HUES6 (cell line): ENCODE measurements around the gene TAF1L.
"Not testable (repeated sequence)": the region's sequence is repeated elsewhere in the genome, so short reads cannot be mapped to it uniquely, and the experiment has no call there.

Source experiments
- H3K27ac ChIP-seq: 2 replicates; pipeline ENCODE4 v1.7.0; 2013; ENCODE audit warnings: low read depth, mild to moderate bottlenecking, low read length, inconsistent platforms
- H3K27me3 ChIP-seq: 2 replicates; pipeline ENCODE4 v1.6.1; 2013; ENCODE audit warnings: low read length; ENCODE audit not compliant: control insufficient read depth, insufficient read depth
- H3K36me3 ChIP-seq: 2 replicates; pipeline ENCODE4 v1.6.1; 2013; ENCODE audit warnings: low read length; ENCODE audit not compliant: control insufficient read depth, insufficient read depth
- H3K4me1 ChIP-seq: 2 replicates; pipeline ENCODE4 v1.6.1; 2013; ENCODE audit warnings: low read length; ENCODE audit not compliant: control insufficient read depth, insufficient read depth
- H3K4me3 ChIP-seq: 2 replicates; pipeline ENCODE4 v1.5.1; 2013; ENCODE audit warnings: low read depth, low read length
- H3K9ac ChIP-seq: one replicate; pipeline ENCODE4 v1.6.1; 2013; ENCODE audit warnings: mild to moderate bottlenecking, low read length
- H3K9me3 ChIP-seq: 2 replicates; pipeline ENCODE4 v1.6.1; 2013; ENCODE audit warnings: low read depth, low read length; ENCODE audit not compliant: control insufficient read depth, insufficient read depth

The TAF1L gene, protein sequence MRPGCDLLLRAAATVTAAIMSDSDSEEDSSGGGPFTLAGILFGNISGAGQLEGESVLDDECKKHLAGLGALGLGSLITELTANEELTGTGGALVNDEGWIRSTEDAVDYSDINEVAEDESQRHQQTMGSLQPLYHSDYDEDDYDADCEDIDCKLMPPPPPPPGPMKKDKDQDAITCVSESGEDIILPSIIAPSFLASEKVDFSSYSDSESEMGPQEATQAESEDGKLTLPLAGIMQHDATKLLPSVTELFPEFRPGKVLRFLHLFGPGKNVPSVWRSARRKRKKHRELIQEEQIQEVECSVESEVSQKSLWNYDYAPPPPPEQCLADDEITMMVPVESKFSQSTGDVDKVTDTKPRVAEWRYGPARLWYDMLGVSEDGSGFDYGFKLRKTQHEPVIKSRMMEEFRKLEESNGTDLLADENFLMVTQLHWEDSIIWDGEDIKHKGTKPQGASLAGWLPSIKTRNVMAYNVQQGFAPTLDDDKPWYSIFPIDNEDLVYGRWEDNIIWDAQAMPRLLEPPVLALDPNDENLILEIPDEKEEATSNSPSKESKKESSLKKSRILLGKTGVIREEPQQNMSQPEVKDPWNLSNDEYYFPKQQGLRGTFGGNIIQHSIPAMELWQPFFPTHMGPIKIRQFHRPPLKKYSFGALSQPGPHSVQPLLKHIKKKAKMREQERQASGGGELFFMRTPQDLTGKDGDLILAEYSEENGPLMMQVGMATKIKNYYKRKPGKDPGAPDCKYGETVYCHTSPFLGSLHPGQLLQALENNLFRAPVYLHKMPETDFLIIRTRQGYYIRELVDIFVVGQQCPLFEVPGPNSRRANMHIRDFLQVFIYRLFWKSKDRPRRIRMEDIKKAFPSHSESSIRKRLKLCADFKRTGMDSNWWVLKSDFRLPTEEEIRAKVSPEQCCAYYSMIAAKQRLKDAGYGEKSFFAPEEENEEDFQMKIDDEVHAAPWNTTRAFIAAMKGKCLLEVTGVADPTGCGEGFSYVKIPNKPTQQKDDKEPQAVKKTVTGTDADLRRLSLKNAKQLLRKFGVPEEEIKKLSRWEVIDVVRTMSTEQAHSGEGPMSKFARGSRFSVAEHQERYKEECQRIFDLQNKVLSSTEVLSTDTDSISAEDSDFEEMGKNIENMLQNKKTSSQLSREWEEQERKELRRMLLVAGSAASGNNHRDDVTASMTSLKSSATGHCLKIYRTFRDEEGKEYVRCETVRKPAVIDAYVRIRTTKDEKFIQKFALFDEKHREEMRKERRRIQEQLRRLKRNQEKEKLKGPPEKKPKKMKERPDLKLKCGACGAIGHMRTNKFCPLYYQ (N-terminal part only)

DNA sequence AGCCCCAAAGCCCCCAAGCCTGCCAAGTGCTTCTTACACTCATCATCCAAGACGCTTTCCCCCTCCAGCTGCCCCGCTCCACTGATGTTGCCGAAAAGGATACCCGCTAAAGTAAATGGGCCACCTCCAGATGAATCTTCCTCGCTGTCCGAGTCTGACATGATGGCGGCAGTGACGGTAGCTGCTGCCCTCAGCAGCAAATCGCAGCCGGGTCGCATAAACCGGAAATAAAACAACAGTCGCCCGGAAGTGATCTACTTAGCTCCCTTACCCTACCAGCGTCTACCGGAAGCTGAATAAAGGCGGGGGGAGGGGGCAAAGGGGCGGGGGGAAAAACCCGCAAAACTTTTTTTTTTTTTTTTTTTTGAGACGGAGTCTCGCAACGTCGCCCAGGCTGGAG, at the start of gene TAF1L:
Gene TAF1L (minus strand): TSS at position 308 of the 400 bp plus-strand sequence. CDS start 90 bp downstream, at position 218.
- no peak within 1 kb of the TSS for H3K4me3 ChIP-seq
- H3K27ac ChIP-seq, result no peak within 1 kb of the TSS
- peaks cover 5% of the 10 kb centered on the region; the same call in 1 of the 2 replicates for H3K27me3 ChIP-seq
- H3K36me3 ChIP-seq, result no peaks in the 10 kb centered on the region
- no peak within 1 kb of the TSS for H3K9ac ChIP-seq
- H3K4me1 ChIP-seq, result no peaks in the 10 kb centered on the region
- peaks cover 2% of the 10 kb centered on the region; the same call in 1 of the 2 replicates for H3K9me3 ChIP-seq

DNA sequence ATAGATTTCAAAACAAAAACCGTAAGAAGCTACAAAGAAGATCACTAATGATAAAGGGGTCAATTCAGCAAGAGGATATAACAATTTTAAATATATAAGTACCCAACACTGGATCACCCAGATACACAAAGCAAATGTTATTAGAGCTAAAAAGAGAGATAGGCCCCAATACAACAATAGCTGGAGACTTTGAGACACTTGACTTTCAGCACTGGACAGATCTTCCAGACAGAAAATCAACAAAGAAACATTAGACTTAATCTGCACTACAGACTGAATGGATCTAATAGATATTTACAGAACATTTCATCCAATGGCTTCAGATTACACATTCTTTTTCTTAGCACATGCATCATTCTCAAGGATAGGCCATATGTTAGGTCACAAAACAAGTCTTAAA, 46.3 kb upstream of the TAF1L start:
- Histone ChIP-seq H3K27me3 (no peaks in the 10 kb centered on the region), H3K27ac (no peak overlapping the region), H3K36me3 (no peaks in the 10 kb centered on the region), H3K4me3 (no peak overlapping the region), H3K9me3 (peaks cover 16% of the 10 kb centered on the region), H3K9ac (no peak overlapping the region), H3K4me1 (no peaks in the 10 kb centered on the region)

DNA sequence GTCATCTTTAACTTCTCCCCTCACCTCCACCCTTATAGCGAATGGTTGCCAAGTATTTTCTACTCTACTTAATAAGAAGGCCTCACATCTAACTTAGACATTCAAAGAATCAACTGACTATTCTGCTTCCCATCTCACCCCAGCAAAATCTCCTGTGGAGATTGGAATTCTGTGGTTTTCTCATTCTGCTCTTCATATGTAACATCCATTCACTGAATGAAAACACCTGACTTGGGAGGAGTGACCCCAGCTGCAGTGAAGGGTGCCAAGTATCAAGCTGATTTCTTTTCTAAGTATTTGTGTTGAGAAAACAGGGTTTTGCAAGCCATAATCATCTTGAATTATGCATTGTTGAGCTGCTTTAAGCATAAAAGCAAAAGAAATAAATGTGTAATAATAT, 42.5 kb upstream of the TAF1L start:
- Histone ChIP-seq H3K9me3 (0 out of 2 replicates have a peak, but pooled peaks cover 3% of the 10 kb centered on the region), H3K4me1 (no peaks in the 10 kb centered on the region), H3K4me3 (no peak overlapping the region), H3K27me3 (no peaks in the 10 kb centered on the region), H3K27ac (no peak overlapping the region), H3K36me3 (no peaks in the 10 kb centered on the region), H3K9ac (no peak overlapping the region)

DNA sequence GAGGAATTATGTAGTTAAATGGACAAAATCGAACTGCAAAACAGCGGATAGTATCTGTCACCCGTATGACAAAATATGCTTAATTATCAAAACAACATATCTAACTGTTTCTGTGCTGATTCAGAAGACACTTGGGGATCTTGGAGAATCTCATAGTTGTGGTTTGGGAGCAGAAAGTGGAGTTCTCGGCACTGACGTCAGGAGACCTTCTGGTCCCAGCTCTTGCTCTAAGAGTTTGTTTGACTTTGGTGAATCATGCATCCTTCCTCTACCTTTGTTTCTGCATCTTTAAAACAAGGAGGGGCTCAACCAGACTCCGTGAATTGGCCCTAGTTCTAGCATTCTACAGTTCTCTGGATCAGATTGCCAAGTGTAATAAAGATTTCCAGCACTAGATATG, 37.0 kb upstream of the TAF1L start:
- no peak overlapping the region for H3K9ac ChIP-seq
- no peaks in the 10 kb centered on the region for H3K4me1 ChIP-seq
- no peak overlapping the region for H3K27ac ChIP-seq
- no peaks in the 10 kb centered on the region for H3K27me3 ChIP-seq
- no peaks in the 10 kb centered on the region for H3K36me3 ChIP-seq
- no peaks in the 10 kb centered on the region for H3K9me3 ChIP-seq
- H3K4me3 ChIP-seq, result no peak overlapping the region

DNA sequence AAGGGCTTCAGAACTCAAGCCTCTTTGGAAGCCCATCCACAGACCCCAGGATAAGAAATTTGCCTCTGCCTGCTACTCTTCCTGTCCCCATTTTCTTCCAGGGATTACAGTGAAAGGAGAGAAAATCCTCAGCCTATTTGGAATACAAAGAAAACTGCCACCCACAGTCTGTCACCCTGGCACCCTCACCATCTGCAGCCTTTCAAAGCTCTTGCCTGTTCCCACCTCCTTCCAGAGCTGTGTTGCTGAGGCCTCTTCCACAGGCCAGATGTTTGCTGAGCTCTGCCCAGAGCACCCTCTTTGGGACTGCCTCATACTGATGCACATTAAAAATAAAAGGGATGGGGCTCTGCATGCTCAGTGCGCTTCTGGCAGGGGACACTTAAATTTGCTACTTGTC, 35.9 kb upstream of the TAF1L start:
- Histone ChIP-seq H3K9ac (no peak overlapping the region), H3K36me3 (no peaks in the 10 kb centered on the region), H3K4me3 (no peak overlapping the region), H3K27me3 (no peaks in the 10 kb centered on the region), H3K4me1 (no peaks in the 10 kb centered on the region), H3K27ac (no peak overlapping the region), H3K9me3 (no peaks in the 10 kb centered on the region)

DNA sequence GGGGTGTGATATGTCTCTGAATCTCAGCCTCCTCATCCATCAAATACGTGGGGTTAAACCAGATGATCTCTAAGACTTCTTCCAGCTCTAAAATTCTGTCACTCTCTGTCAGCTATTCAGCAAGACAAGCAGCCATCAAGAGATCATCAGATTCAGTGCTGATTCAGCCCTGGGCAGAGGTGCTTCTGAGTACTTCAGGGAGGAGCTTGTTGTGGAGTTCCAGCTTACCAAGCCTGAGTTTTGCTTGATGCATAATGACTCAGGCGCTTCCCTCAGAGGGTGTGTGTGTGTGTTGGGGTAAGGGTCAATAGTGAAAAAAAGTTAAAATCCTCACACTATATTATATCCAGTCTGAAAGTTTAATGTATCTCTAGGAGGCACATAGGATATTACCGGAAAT, 29.6 kb upstream of the TAF1L start:
- H3K27me3 ChIP-seq, result no peaks in the 10 kb centered on the region
- no peaks in the 10 kb centered on the region for H3K4me1 ChIP-seq
- peaks cover 6% of the 10 kb centered on the region for H3K9me3 ChIP-seq
- no peak overlapping the region for H3K9ac ChIP-seq
- H3K27ac ChIP-seq, result no peak overlapping the region
- no peak overlapping the region for H3K4me3 ChIP-seq
- H3K36me3 ChIP-seq, result no peaks in the 10 kb centered on the region

DNA sequence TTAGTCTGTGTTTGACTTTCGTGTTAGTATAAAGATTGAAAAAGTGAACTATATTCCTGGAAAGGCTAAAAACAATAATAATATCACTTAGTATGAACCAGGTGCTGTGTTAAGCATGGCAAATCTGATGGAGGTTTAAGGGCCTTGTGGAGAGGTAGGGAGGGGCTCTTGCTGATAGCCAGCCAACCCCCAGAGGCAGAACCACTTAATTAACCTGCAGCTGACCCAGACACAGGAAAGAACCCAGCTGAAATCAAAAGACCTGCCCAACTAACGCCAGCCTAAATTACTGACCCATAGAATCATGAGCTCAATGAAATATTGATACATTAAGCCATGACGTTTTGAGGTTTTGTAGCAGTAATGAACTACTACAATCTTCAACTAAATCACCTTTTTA, 28.3 kb upstream of the TAF1L start:
- H3K4me1 ChIP-seq, result no peaks in the 10 kb centered on the region
- H3K27me3 ChIP-seq, result no peaks in the 10 kb centered on the region
- peaks cover 8% of the 10 kb centered on the region for H3K9me3 ChIP-seq
- no peak overlapping the region for H3K4me3 ChIP-seq
- H3K36me3 ChIP-seq, result no peaks in the 10 kb centered on the region
- H3K9ac ChIP-seq, result no peak overlapping the region
- H3K27ac ChIP-seq, result no peak overlapping the region

DNA sequence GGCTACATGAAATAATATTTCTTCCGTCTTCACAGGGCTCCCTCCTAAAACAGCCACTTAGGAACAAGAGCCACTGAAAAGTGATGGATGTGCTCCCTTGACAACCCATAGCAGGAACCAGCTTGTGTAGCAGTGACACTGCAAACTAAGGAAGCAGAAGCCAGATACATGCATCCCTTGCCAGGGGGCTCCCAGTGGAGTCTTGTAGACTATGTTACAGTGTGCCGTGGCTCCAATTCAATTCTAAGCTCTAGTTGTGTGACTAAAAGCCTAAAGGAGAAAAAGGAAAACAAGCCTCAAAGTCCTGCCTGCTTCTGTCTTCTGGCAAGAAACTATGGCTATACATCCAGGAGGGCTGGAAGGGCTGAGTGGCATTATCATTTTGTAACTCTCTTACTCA, 12.2 kb upstream of the TAF1L start:
- H3K4me3 ChIP-seq, result no peak overlapping the region
- H3K9me3 ChIP-seq, result no peaks in the 10 kb centered on the region
- H3K9ac ChIP-seq, result no peak overlapping the region
- H3K36me3 ChIP-seq, result no peaks in the 10 kb centered on the region
- H3K4me1 ChIP-seq, result no peaks in the 10 kb centered on the region
- H3K27ac ChIP-seq, result no peak overlapping the region
- H3K27me3 ChIP-seq, result no peaks in the 10 kb centered on the region

DNA sequence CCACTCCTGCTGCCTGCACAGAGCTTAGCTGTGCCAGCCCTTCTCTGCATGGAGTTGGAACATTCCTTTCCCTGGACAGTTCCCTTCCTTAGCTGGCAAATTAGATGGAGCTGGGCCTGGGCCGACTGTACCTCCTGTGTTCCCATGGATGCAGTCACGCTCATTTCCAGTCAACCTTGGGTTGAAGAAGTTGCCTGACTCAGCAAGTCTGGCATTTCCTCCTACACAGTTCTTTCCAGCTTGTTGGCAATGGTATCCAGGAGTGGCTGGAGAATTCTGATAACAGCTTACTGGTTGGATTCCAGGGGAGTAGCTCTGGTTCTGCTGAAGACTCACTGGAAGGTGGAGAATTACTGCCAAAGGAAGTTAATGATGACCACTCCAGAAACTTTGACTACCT, 9.2 kb upstream of the TAF1L start:
- H3K9me3 ChIP-seq, result no peaks in the 10 kb centered on the region
- H3K9ac ChIP-seq, result no peak overlapping the region
- no peaks in the 10 kb centered on the region for H3K27me3 ChIP-seq
- H3K4me1 ChIP-seq, result no peaks in the 10 kb centered on the region
- H3K27ac ChIP-seq, result no peak overlapping the region
- H3K4me3 ChIP-seq, result no peak overlapping the region
- no peaks in the 10 kb centered on the region for H3K36me3 ChIP-seq

DNA sequence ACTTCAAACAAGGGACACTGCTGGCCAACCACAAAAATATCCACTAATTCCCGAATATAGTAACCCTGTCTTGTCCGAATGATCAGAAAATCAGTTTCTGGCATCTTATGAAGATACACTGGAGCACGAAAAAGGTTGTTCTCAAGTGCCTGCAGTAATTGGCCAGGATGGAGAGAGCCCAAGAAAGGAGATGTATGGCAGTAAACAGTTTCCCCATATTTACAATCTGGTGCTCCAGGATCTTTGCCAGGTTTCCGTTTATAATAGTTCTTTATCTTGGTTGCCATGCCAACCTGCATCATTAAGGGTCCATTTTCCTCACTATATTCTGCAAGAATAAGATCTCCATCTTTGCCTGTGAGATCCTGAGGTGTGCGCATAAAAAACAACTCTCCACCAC, 2.3 kb downstream of the TAF1L start:
- not testable (repeated sequence) for H3K36me3 ChIP-seq, H3K4me1 ChIP-seq, H3K4me3 ChIP-seq, H3K9me3 ChIP-seq, H3K27me3 ChIP-seq, H3K27ac ChIP-seq, H3K9ac ChIP-seq
